ENCODE measurements around the gene NOL3. TPM values are rescaled to one million over a fixed set of nuclear protein-coding genes. Genes with fewer than 3 reads are reported as not detected.

Gene NOL3
- total RNA-seq, 1 donor from 2014 or later, result 10.9 TPM

DNA sequence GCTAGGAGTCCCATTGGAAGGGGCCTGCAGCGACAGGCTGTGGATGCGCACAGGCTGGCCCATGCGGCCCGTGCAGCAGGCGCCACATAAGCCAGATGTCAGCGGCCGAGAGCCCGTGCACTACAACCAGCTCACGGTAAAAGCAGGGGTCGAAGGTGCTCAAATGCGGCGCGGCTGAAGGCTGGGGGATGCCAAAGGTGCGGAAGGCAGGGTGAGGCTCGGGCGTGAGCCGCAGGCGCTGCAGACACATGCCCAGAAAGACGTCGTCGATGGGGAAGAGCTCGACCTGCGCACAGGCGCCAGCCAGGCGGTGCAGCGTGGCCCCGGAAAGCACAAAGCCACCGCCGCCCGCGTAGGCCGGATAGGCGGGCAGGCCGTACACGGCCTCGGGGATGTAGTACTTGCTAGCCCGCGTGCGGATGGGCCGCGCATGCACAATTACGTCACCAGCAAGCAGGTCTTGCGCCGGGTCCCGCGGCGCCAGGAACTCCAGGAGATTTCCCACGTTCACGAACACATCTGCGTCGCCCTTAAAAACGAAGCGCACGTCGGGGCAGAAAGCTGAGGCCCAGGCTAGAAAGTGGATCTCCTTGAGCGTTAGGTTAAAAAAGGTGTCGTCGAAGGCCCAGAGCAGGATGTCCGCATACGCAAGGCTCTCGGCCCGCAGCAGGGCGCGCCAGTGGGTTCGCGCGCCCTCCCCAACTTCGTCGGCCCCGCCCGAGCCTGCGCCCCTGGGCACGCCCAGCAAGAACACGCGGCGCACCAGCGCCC, 20.9 kb upstream of the NOL3 start:
- H3K27ac Mint-ChIP-seq (ENCODE audit: unreplicated experiment), result peak overlapping the region; percentile 41
- H3K27me3 Mint-ChIP-seq (ENCODE audit: low read depth, unreplicated experiment), result peaks cover 28% of the 10 kb centered on the region
- peaks cover 10% of the 10 kb centered on the region for H3K27me3 ChIP-seq (ENCODE audit: insufficient read depth, low read length)
- H3K36me3 ChIP-seq (ENCODE audit: insufficient read depth, low read length), result peaks cover 19% of the 10 kb centered on the region
- H3K36me3 Mint-ChIP-seq (ENCODE audit: low read depth, unreplicated experiment), result peaks cover 27% of the 10 kb centered on the region
- peak overlapping the region; percentile 81 for H2AFZ ChIP-seq (ENCODE audit: low read depth, low read length)
- no peak overlapping the region for H3K27ac ChIP-seq (ENCODE audit: low read depth, low read length)
- H3K4me2 ChIP-seq (ENCODE audit: low read length), result peak overlapping the region; percentile 88
- FAIRE-seq, result no peak
- TF ChIP-seq, protein P1, sequence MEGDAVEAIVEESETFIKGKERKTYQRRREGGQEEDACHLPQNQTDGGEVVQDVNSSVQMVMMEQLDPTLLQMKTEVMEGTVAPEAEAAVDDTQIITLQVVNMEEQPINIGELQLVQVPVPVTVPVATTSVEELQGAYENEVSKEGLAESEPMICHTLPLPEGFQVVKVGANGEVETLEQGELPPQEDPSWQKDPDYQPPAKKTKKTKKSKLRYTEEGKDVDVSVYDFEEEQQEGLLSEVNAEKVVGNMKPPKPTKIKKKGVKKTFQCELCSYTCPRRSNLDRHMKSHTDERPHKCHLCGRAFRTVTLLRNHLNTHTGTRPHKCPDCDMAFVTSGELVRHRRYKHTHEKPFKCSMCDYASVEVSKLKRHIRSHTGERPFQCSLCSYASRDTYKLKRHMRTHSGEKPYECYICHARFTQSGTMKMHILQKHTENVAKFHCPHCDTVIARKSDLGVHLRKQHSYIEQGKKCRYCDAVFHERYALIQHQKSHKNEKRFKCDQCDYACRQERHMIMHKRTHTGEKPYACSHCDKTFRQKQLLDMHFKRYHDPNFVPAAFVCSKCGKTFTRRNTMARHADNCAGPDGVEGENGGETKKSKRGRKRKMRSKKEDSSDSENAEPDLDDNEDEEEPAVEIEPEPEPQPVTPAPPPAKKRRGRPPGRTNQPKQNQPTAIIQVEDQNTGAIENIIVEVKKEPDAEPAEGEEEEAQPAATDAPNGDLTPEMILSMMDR (IDR thresholded peaks at IDR 0.05; ENCODE audit: insufficient read depth, low read depth, low read length), result no peak
- no peak for TF ChIP-seq EZH2 (IDR thresholded peaks at IDR 0.05; ENCODE audit: insufficient read depth, low read length)
- peaks cover 28% of the 10 kb centered on the region for H4K20me1 ChIP-seq (ENCODE audit: insufficient read depth, low read length)
- H3K4me1 Mint-ChIP-seq (ENCODE audit: low read depth, unreplicated experiment), result no peaks in the 10 kb centered on the region
- no peaks in the 10 kb centered on the region for H3K9me3 ChIP-seq (ENCODE audit: insufficient read depth, low read depth, low read length)
- no peak overlapping the region for H3K4me3 ChIP-seq (ENCODE audit: insufficient read depth, low read depth, low read length)
- DNase-seq (ENCODE audit: low read depth), result no peak
- H3K4me3 Mint-ChIP-seq (ENCODE audit: unreplicated experiment), result peak overlapping the region; percentile 57
- H3K4me1 ChIP-seq (ENCODE audit: insufficient read depth, low read length), result peaks cover 2% of the 10 kb centered on the region
- H3K79me2 ChIP-seq (ENCODE audit: insufficient read depth, low read length), result no peaks in the 10 kb centered on the region
- H3K9me3 Mint-ChIP-seq (ENCODE audit: unreplicated experiment), result peaks cover 4% of the 10 kb centered on the region
- H3K9ac ChIP-seq (ENCODE audit: low read length), result no peak overlapping the region

DNA sequence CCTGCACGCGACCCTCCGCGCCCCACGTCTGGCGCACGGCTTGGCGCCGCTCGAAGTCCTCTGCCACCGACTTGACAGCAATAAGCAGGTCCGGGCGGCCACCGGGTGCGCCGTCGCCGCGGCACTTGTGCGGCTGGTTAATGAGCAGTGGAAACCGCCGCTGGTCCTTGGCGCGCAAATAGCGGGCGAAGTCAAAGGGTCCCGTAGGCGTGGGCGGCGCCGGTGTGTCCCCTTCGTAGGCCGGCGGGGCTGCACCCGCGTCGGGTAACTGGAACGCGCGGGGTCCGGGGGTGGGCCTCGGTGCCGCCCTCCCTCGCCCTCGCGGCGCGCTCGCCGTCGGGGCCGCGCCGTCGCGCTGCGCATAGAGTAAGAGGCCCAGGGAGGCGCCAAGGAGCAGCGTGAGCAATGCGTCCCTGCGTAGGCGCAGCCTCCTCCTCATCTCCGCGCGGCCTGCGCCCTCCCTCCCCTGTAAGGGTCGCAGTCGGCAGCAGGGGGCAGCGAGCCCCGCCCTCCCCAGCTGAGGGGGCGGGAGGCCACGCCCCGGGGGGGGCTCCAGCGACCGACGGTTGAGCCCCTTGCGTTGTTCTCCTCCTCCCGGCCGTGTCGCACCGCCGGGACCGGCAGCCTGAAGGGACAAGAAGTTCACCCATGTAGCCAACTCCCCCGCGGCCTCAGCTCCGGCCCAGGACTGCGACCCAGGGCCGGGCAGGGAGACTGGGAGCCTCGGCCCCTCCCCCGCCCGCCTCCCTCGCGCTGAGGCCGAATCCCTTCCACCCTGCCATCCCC, 20.1 kb upstream of the NOL3 start:
- Mint-ChIP-seq H3K9me3 (ENCODE audit: unreplicated experiment) (peaks cover 4% of the 10 kb centered on the region), H3K4me1 (ENCODE audit: low read depth, unreplicated experiment) (no peaks in the 10 kb centered on the region), H3K4me3 (ENCODE audit: unreplicated experiment) (no peak overlapping the region), H3K36me3 (ENCODE audit: low read depth, unreplicated experiment) (peaks cover 24% of the 10 kb centered on the region), H3K27ac (ENCODE audit: unreplicated experiment) (no peak overlapping the region), H3K27me3 (ENCODE audit: low read depth, unreplicated experiment) (peaks cover 30% of the 10 kb centered on the region)
- Histone ChIP-seq H3K9ac (ENCODE audit: low read length) (peak overlapping the region; percentile 77), H3K4me3 (ENCODE audit: insufficient read depth, low read depth, low read length) (peak overlapping the region; percentile 55), H2AFZ (ENCODE audit: low read depth, low read length) (peak overlapping the region; percentile 81), H3K27me3 (ENCODE audit: insufficient read depth, low read length) (peaks cover 13% of the 10 kb centered on the region), H4K20me1 (ENCODE audit: insufficient read depth, low read length) (peaks cover 30% of the 10 kb centered on the region), H3K27ac (ENCODE audit: low read depth, low read length) (no peak overlapping the region), H3K4me2 (ENCODE audit: low read length) (peak overlapping the region; percentile 88), H3K79me2 (ENCODE audit: insufficient read depth, low read length) (no peaks in the 10 kb centered on the region), H3K4me1 (ENCODE audit: insufficient read depth, low read length) (peaks cover 2% of the 10 kb centered on the region), H3K36me3 (ENCODE audit: insufficient read depth, low read length) (peaks cover 13% of the 10 kb centered on the region), H3K9me3 (ENCODE audit: insufficient read depth, low read depth, low read length) (no peaks in the 10 kb centered on the region)
- FAIRE-seq (no peak), DNase-seq (ENCODE audit: low read depth) (peak; percentile 69)
- TF ChIP-seq, protein P1 (IDR thresholded peaks at IDR 0.05; ENCODE audit: insufficient read depth, low read depth, low read length), result no peak
- no peak for TF ChIP-seq EZH2 (IDR thresholded peaks at IDR 0.05; ENCODE audit: insufficient read depth, low read length)
